ENCODE results near the gene TAF1A.

Gene TAF1A

DNA sequence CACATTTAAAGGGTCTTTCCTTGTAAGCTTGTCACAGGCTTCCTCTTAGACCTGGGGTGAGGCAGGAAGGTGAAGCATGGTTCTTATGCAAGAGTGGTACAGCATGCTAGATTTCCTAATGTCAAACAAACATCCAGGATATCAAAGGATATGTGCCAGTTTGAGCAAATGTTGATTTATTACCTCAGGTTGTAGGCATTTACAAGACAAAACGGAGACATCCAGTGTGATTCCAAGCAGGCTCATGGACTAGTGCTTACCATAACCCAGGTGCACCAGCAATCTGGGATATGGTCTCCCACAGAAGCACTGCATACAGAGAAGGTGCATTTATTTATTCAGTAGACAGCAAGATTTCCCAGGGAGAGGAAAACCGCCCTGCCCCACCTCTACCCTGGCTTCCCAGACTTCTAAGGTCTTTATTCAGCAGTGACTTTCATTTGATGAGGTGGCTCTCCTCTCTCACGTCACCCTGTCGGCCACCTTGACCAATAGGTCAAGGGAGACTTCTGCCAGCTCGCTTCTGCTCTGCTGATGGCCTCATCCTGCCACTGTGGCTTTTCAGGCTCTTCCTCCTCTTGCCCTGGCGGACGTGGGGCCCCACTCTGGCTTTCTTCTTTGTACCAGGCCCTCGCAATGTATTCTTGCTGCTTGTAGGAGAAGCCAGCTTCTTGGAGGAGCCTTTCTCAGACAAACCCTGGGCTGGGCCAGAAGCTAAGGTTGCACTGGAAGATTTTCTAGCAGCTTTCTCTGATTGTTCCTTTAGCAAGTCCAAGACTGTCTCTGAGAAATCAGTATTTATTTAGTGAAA lies 67.4 kb downstream of the TAF1A start:
- Histone ChIP-seq H3K36me3 (ENCODE audit: control insufficient read depth in 5 of 5, insufficient read depth in 5 of 5, low read length in 5 of 5) (no peaks in the 10 kb centered on the region), H3K4me1 (ENCODE audit: control insufficient read depth in 5 of 5, insufficient read depth in 5 of 5, low read length in 5 of 5) (peaks cover 0 to 9% (median 4%) of the 10 kb centered on the region in 5 donors), H3K27me3 (ENCODE audit: control insufficient read depth in 5 of 5, insufficient read depth in 4 of 5, low read length in 5 of 5) (no peaks in the 10 kb centered on the region), H3K27ac (ENCODE audit: low read depth, low read length) (no peak overlapping the region), H3K9ac (ENCODE audit: low read length in 5 of 5) (no peak overlapping the region), H3K9me3 (ENCODE audit: control insufficient read depth in 5 of 5, low read length in 5 of 5) (peaks cover 0 to 6% (median 0%) of the 10 kb centered on the region in 5 donors), H3K4me3 (ENCODE audit: low read depth in 1 of 5, low read length in 5 of 5) (no peak overlapping the region)

DNA sequence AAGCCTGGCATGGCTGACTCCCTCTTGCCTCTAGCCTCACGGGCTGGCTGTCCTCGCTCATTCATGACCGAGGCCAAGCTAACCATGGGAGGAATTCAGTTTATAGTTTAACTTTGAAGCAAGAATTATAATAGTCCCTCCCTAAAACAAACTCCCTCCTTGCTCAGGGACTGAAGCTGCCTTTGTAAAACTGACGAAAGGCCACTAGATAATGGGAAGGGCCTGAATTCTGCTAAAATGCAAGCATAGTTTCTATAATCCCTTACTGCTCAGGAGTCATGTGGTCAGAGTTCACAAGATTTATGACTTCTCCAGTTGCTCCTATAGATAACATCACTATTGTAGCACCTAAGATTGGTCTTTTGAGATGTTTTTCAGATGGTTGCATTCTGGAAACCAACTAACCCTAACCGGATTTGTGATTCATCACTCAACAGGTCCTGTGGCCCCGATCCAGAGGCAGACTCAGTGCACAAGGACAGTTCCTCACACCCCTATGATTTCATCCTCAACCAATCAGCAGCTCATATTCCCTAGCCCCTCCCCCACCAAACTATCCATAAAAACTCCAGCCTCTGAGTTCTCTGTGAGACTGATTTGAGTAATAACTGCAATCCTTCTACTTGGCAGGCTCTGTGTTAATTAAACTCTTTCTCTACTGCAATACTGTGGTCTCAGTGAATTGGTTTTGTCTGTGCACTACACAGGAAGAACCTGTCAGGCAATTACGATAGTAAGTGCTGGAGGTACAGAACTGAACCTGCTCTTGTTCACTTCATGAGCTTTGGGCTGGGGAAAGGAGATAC lies 68.2 kb downstream of the TAF1A start:
- Histone ChIP-seq H3K4me3 (ENCODE audit: low read depth in 1 of 5, low read length in 5 of 5) (no peak overlapping the region), H3K27ac (ENCODE audit: low read depth, low read length) (no peak overlapping the region), H3K4me1 (ENCODE audit: control insufficient read depth in 5 of 5, insufficient read depth in 5 of 5, low read length in 5 of 5) (peaks cover 0 to 9% (median 4%) of the 10 kb centered on the region in 5 donors), H3K9me3 (ENCODE audit: control insufficient read depth in 5 of 5, low read length in 5 of 5) (peaks cover 0 to 6% (median 0%) of the 10 kb centered on the region in 5 donors), H3K9ac (ENCODE audit: low read length in 5 of 5) (no peak overlapping the region), H3K27me3 (ENCODE audit: control insufficient read depth in 5 of 5, insufficient read depth in 4 of 5, low read length in 5 of 5) (no peaks in the 10 kb centered on the region), H3K36me3 (ENCODE audit: control insufficient read depth in 5 of 5, insufficient read depth in 5 of 5, low read length in 5 of 5) (no peaks in the 10 kb centered on the region)

Measured in subcutaneous abdominal adipose tissue (tissue), 5 donors.